Measurements from ENCODE around the gene CADM4.
"Not testable (repeated sequence)": the region's sequence is repeated elsewhere in the genome, so short reads cannot be mapped to it uniquely, and the experiment has no call there.

CADM4 gene

DNA sequence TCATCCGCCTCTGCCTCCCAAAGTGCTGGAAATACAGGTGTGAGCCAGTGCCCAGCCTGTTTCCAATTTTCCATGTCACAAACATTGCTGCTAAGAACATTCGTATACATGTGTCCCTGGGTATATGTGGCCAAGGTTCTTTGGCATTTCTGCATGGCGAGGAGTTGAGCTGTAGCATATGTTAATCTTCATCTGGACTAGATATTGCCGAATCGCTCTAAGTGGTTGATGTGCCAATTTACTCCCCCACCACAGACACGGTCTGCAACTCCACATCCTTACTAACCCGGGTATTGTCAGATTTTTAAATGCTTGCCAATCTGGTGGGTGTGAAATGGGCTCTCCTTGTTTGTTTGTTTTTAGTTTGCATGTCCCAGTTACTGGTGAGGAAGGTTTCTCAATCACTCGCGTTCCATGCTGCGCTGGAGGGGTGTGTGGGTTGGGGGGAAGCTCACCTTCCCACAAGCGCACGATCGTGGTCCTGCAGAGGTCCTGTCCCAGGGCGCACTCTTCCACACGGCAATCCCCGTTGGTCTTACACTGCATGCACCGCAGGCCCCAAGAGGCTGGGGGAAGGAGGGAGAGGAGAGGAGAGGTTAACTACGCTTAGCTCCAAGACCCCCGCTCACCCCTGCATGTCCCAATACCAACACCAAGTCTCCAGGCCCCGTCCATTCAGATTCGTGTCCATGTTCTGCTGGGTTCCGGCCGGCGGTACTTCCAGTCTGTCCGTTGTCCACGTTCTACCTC, 27.7 kb upstream of the CADM4 start:
- in situ Hi-C loops (cut with MboI; ENCODE audit: low sequenced_read_pairs), result no loop called here

GRCh38 chr19:43664018-43664417, 24.4 kb upstream of the CADM4 start:
- in situ Hi-C loops (cut with MboI; ENCODE audit: low sequenced_read_pairs), result no loop called here

GRCh38 chr19:43662487-43662886, 22.8 kb upstream of the CADM4 start:
- in situ Hi-C loops (cut with MboI; ENCODE audit: low sequenced_read_pairs), result no loop called here

DNA sequence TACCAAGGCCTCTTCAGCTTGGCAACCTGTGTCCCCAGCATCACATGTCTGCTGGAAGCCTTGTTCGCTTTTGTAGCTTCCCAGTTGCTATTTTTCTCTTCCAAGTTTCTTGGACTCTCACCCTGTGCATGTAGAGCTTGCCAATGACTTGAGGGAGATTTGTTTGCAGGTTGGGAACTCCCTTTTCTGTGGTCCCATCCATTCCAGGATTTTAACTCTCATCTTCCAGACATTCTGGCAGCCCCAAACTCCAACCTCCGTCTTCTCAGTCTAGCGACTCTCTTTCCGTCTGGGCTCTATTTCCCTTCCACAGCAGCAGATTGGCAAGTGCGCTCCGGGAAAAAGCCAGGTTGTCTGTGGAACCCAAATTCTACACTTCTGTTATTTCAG, 21.3 kb upstream of the CADM4 start:
- in situ Hi-C loops (cut with MboI; ENCODE audit: low sequenced_read_pairs), result no loop called here

GRCh38 chr19:43660301-43660970, 20.8 kb upstream of the CADM4 start:
- in situ Hi-C loops (cut with MboI; ENCODE audit: low sequenced_read_pairs), result no loop called here

DNA sequence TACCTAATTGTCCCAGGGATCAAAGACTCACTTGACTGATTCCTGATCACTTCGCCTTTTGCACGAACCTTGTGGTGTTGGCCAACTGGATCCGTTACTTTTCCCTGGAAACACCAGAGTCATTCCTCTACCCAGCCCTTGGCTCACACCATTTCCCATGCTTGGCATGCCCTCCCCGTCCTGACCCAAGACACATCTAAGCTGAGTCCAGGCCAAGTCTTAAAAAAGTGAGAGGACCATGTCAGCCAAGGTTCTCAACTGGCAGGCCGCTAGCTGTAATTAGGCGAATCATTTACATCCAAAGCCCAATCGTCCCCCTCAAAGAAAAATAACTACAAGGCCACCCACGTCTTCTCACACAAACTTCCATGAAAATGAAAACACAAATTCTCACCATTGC, 18.8 kb upstream of the CADM4 start:
- in situ Hi-C loops (cut with MboI; ENCODE audit: low sequenced_read_pairs), result no loop called here

DNA sequence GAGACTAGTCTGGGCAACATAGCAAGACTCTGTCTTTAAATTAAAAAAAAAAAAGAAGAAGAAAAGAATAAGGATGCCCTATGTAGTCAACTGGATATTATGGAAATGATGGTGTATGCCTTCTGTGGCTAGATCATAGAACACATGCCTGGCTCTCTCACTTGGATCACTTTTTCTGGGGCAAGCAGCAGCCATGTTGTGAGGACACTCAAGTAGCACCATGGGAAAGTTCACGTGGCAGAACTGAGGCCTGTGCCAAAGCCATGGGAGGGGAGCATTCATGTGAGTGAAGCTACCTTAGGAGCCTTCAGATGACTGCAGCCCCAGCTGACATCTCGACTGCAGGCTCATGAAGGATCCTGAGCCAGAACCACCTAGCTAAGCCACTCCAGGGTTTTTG, 18.4 kb upstream of the CADM4 start:
- in situ Hi-C loops (cut with MboI; ENCODE audit: low sequenced_read_pairs), result no loop called here

- in situ Hi-C loops (cut with MboI; ENCODE audit: low sequenced_read_pairs), result no loop called here
These were observed 16.8 kb upstream of the CADM4 start for GRCh38 chr19:43656436-43656835.

GRCh38 chr19:43652546-43652874, 12.9 kb upstream of the CADM4 start:
- in situ Hi-C loops (cut with MboI; ENCODE audit: low sequenced_read_pairs), result no loop called here

GRCh38 chr19:43651758-43652545, 12.3 kb upstream of the CADM4 start:
- in situ Hi-C loops (cut with MboI; ENCODE audit: low sequenced_read_pairs), result no loop called here

GRCh38 chr19:43650276-43650675, 10.6 kb upstream of the CADM4 start:
- in situ Hi-C loops (cut with MboI; ENCODE audit: low sequenced_read_pairs), result not testable (repeated sequence)

DNA sequence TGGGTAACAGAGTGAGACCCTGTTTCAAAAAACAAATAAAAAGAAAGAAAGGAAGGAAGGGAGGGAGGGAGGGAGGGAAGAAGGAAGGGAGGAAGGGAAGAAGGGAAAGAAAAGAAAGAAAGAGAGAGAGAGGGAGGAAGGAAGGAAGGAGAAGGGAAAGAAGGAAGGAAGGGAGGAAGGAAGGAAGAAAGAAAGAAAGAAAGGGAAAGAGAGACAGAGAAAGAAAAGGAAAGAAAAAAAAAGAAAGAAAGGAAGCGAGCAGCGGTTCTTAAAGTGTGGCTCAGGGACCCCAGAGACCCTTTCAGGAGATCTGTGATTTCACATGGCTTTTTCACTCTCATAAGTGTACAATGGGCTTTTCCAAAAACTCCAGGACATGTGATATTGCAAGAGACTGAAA, 9.9 kb upstream of the CADM4 start:
- in situ Hi-C loops (cut with MboI; ENCODE audit: low sequenced_read_pairs), result no loop called here

DNA sequence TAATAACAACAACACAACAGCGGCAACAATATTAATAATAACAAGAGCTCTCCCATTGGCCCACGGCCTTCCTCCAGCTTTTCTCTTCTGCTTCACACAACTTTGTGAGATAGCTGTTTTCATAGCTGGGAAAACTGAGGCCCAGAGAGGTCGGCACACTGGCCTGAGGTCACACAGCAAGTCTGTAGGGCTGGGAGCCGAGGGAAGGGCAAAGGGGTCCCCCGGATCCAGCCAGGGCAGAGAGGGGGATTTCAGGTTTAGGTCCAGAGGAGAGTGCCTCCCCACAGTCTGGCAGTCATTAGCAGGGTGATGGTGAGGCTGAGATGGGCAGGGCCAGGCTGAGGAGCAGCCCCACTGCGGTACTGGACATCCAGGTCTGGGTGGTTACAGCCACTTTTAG, 9.0 kb upstream of the CADM4 start:
- in situ Hi-C loops (cut with MboI; ENCODE audit: low sequenced_read_pairs), result no loop called here

DNA sequence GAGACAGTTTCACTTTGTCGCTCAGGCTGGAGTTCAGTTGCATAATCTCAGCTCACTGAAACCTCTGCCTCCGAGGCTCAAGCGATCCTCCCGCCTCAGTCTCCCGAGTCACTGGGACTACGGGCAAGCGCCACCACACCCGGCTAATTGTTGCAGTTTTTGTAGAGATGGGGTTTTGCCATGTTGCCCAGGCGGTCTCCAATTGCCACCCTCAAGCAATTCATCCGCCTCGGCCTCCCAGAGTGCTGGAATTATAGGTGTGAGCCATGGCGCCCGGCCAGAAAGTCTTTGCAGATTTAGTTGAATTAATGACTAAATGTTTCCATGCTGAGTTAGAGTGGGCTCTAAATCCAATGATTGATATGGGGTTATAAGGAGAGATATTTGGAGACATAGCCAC, 4.5 kb upstream of the CADM4 start:
- in situ Hi-C loops (cut with MboI; ENCODE audit: low sequenced_read_pairs), result no loop called here

GRCh38 chr19:43643326-43643725, 3.7 kb upstream of the CADM4 start:
- in situ Hi-C loops (cut with MboI; ENCODE audit: low sequenced_read_pairs), result no loop called here

- in situ Hi-C loops (cut with MboI; ENCODE audit: low sequenced_read_pairs), result no loop called here
These were observed 2.9 kb upstream of the CADM4 start for GRCh38 chr19:43642531-43642930.

DNA sequence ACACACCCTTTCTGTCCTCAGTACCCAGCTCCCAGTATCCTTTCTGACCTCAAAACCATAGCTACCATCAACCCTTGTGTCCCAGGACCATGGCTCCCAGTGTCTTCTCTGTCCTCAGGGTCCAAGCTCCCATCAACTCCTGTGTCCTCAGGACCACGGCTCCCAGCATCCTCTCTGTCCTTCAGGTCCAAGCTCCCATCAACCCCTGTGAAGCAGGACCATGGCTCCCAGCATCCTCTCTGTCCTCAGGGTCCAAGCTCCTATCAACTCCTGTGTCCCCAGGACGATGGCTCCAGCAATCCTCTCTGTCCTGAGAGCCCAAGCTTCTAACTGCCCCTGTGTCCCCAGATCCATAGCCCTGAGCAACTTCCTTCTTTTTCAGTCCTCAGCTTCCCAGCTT, 1.7 kb upstream of the CADM4 start:
- in situ Hi-C loops (cut with MboI; ENCODE audit: low sequenced_read_pairs), result no loop called here

- in situ Hi-C loops (cut with MboI; ENCODE audit: low sequenced_read_pairs), result no loop called here
These were observed 741 bp upstream of the CADM4 start for GRCh38 chr19:43640424-43640757.

GRCh38 chr19:43638995-43639518, 593 bp downstream of the CADM4 start:
- in situ Hi-C loops (cut with MboI; ENCODE audit: low sequenced_read_pairs), result no loop called here

DNA sequence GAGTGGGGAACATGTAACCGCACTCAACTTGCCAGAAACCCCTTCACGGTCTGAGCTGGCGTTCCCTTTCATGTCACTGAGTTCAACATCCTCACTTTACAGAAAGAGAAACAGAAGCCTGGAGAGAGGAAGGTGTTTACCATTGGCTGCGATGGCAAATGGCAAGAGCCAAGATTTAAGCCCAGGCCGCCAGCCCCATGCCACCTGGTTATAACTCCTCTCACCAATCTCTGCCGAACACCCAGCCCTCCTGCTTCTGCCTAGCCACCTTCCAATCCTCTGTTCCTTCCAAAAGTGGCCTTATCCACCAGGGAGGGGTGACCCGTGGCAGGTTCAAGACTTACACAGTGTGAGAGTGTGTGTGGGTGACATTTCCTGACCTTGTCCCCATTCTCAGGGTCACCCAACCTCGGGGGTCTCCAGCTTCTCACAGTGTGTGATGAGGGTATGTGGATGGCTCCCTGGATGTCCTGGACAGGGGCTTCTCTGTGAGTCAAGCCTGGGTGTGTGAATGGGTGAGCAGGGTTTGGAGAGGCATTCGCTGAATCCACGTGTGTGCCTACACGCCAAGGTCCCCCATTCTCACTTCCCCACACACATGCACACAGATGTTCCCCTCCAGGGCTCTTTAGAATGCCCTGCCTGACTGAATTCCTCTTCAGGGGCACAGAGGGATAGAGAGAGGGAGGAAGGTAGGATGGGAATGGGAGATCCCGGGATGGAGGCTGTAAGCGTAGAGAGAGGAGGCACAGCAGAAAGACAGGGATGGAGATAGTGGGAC, 1.2 kb downstream of the CADM4 start:
- in situ Hi-C loops (cut with MboI; ENCODE audit: low sequenced_read_pairs), result no loop called here

DNA sequence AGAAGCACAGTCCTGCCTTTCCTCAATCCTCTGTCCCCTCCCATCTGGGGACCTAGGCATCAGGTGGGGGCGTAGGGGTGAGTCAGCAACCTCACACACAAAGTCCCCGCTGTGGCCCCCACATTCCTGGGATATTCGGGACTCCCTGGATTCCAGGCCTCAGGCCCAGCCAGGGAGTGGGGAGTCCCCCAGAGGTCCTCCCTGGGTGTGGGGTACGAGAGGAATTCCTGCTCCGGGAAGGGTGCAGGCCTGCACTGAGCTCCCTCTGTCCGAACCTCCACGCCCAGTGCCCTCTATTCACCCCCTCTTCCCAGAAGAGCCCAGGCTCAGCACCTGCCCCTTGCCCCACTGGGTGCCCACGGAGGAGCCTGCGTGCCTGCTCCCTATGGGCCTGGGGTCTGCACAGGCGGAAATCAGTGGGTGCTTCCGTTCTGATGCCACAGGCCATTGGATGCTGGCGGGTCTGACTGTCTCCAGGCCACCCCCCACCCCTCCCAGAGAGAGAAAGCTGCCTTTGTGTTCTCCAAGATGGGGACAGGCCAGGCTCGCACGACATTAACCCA, 3.4 kb downstream of the CADM4 start:
- in situ Hi-C loops (cut with MboI; ENCODE audit: low sequenced_read_pairs), result no loop called here

Data from HL-60/S4 treated with phorbol 12-myristate 13-acetate at 8.2 ng/mL for 4 days and 3 days (cell line).